G401 (cell line): ENCODE measurements around the gene MPP2. TPM values are rescaled to one million over a fixed set of nuclear protein-coding genes. Genes with fewer than 3 reads are reported as not detected.
A peak's percentile ranks its signal among the peaks of the same experiment; 100 is the strongest.
"Not testable (repeated sequence)": the region's sequence is repeated elsewhere in the genome, so short reads cannot be mapped to it uniquely, and the experiment has no call there.

Source experiments
- DNase-seq: peaks from one replicate; pipeline ENCODE4 v3.0.0-alpha.2; 2015; ENCODE audit warnings: low spot score
- in situ Hi-C: cut with HindIII; loops from 2 replicates; pipeline ENCODE4 v1.10.0; 2016; ENCODE audit warnings: low sequenced_read_pairs, mixed read lengths
- total RNA-seq: library from RNA; depleted of rRNA; stranded (reverse); fragments of >200 nt; shearing (Covaris generic); gene quantifications from 2 replicates; pipeline ENCODE4 v1.2.3, GENCODE V29; 2014

Gene MPP2
- total RNA-seq, 1 experiment from 2014 or later: 82.5 TPM

GRCh38 chr17:43880420-43880991 is 26.8 kb downstream of the MPP2 start:
- in situ Hi-C loops: no loop called here
- DNase-seq: no peak

GRCh38 chr17:43879723-43880419 is 27.5 kb downstream of the MPP2 start:
- DNase-seq: no peak
- in situ Hi-C loops: no loop called here

GRCh38 chr17:43878260-43879175 is 28.8 kb downstream of the MPP2 start:
- in situ Hi-C loops: no loop called here

GRCh38 chr17:43877451-43878155 is 29.7 kb downstream of the MPP2 start:
- no peak for DNase-seq
- in situ Hi-C loops: no loop called here

More at GRCh38 chr17:43878260-43879175, 28.8 kb downstream of the MPP2 start:
- DNase-seq: peak; percentile 76

- in situ Hi-C loops: no loop called here
- DNase-seq: no peak
These were observed 30.3 kb downstream of the MPP2 start for GRCh38 chr17:43877031-43877430.

GRCh38 chr17:43875476-43876147 is 31.7 kb downstream of the MPP2 start:
- DNase-seq: no peak
- in situ Hi-C loops: no loop called here

GRCh38 chr17:43874293-43874692 is 33.0 kb downstream of the MPP2 start:
- DNase-seq: no peak
- in situ Hi-C loops: no loop called here

- no peak for DNase-seq
- in situ Hi-C loops: no loop called here
These were observed 33.5 kb downstream of the MPP2 start for GRCh38 chr17:43873815-43874214.

GRCh38 chr17:43873091-43873490 is 34.2 kb downstream of the MPP2 start:
- in situ Hi-C loops: no loop called here
- no peak for DNase-seq

- DNase-seq: no peak
- in situ Hi-C loops: no loop called here
These were observed 35.2 kb downstream of the MPP2 start for GRCh38 chr17:43871946-43872690.

GRCh38 chr17:43869031-43869430 is 38.3 kb downstream of the MPP2 start:
- DNase-seq, in situ Hi-C loops: not testable (repeated sequence)

- in situ Hi-C loops: no loop called here
- no peak for DNase-seq
These were observed 38.9 kb downstream of the MPP2 start for GRCh38 chr17:43868226-43868994.

GRCh38 chr17:43864161-43864984 is 43.0 kb downstream of the MPP2 start:
- in situ Hi-C loops: no loop called here

GRCh38 chr17:43861960-43862359 is 45.4 kb downstream of the MPP2 start:
- in situ Hi-C loops: no loop called here
- DNase-seq: no peak

More at GRCh38 chr17:43864161-43864984, 43.0 kb downstream of the MPP2 start:
- no peak for DNase-seq

GRCh38 chr17:43860927-43861622 is 46.3 kb downstream of the MPP2 start:
- in situ Hi-C loops: no loop called here
- peak; percentile 73 for DNase-seq

- in situ Hi-C loops: no loop called here
- no peak for DNase-seq
These were observed 47.1 kb downstream of the MPP2 start for GRCh38 chr17:43860077-43860725.
